B cell (primary cell): ENCODE measurements around the gene CCND2. TPM values are rescaled to one million over a fixed set of nuclear protein-coding genes. Genes with fewer than 3 reads are reported as not detected.

Experiments
- ATAC-seq: fragments of 200-7000 bp; cut with Tn5 transposase; one replicate; pipeline ENCODE4 v1.10.0; 2021; ENCODE audit warnings: low read depth, mild to moderate bottlenecking, moderate number of reproducible peaks, moderate library complexity
- CTCF ChIA-PET: fragments of 350-600 bp; sonication (Branson Sonifier 250); formaldehyde crosslinking; loops from one replicate; lab custom pipeline; 2021; ENCODE audit warnings: antibody characterized with exemption, inconsistent platforms; lab: Charles Lee
- POLR2A ChIA-PET: fragments of 350-600 bp; sonication (Branson Sonifier 250); formaldehyde crosslinking; loops from one replicate; lab custom pipeline; 2021; ENCODE audit warnings: antibody characterized with exemption; lab: Charles Lee
- DNase-seq: peaks from one replicate; pipeline ENCODE4 v3.0.0; 2013
- H2AFZ ChIP-seq: 2 replicates; pipeline ENCODE4 v1.6.1; 2012; ENCODE audit warnings: mild to moderate bottlenecking, low read depth, low read length; ENCODE audit not compliant: insufficient read depth, poor library complexity, severe bottlenecking
- H3K27ac ChIP-seq, 2 donors: 1 replicate in 1 of 2; 2 replicates in 1 of 2; pipeline ENCODE4 v1.5.1; 2012 to 2013; ENCODE audit warnings: low read length in 2 of 2, mild to moderate bottlenecking in 2 of 2, moderate library complexity in 1 of 2
- H3K27me3 ChIP-seq, 4 experiments: fragments of 200-600 bp in 1 of 4; sonication (generic) in 1 of 4; replicated peaks in 1 of 4; 1 replicate in 2 of 4; 2 replicates in 2 of 4; pipeline versions ENCODE4 v1.6.1 to v1.7.0; 2013 to 2016; ENCODE audit warnings: low read length in 3 of 4, mild to moderate bottlenecking in 2 of 4, mixed read lengths in 1 of 4, moderate library complexity in 1 of 4; ENCODE audit not compliant: insufficient read depth in 4 of 4, control insufficient read depth in 3 of 4; ENCODE audit errors: control extremely low read depth in 1 of 4
- H3K36me3 ChIP-seq, 2 experiments: replicated peaks in 1 of 2; 1 replicate in 1 of 2; 2 replicates in 1 of 2; pipeline versions ENCODE4 v1.6.1 to v1.7.1; 2013; ENCODE audit warnings: low read length in 1 of 2; ENCODE audit not compliant: insufficient read depth in 2 of 2, control insufficient read depth in 1 of 2; ENCODE audit errors: control extremely low read depth in 1 of 2, extremely low read depth in 1 of 2
- H3K4me1 ChIP-seq, 2 donors: fragments of 200-600 bp in 1 of 2; sonication (generic) in 1 of 2; 1 replicate in 1 of 2; 2 replicates in 1 of 2; pipeline versions ENCODE4 v1.5.1 to v1.6.1; 2013 to 2017; ENCODE audit warnings: low read length in 2 of 2; ENCODE audit not compliant: control insufficient read depth in 2 of 2, insufficient read depth in 2 of 2
- H3K4me2 ChIP-seq: replicated peaks from 2 replicates; pipeline ENCODE3; 2012; ENCODE audit warnings: mild to moderate bottlenecking, low read depth, low read length; ENCODE audit not compliant: poor library complexity, severe bottlenecking
- H3K4me3 ChIP-seq, 5 experiments: fragments of 200-600 bp in 1 of 5; sonication (generic) in 1 of 5; 1 replicate in 3 of 5; 2 replicates in 2 of 5; pipeline versions ENCODE4 v1.5.1 to v1.7.0; 2011 to 2016; ENCODE audit warnings: low read length in 4 of 5, mild to moderate bottlenecking in 4 of 5, low read depth in 2 of 5, control low read depth in 1 of 5, moderate library complexity in 1 of 5; ENCODE audit not compliant: insufficient read depth in 1 of 5; ENCODE audit errors: control extremely low read depth in 1 of 5, extremely low read depth in 1 of 5
- H3K79me2 ChIP-seq: fragments of 200-600 bp; sonication (generic); one replicate; pipeline ENCODE4 v1.6.0; 2016; ENCODE audit warnings: low read length; ENCODE audit not compliant: control insufficient read depth, insufficient read depth
- H3K9ac ChIP-seq: fragments of 200-600 bp; sonication (generic); 2 replicates; pipeline ENCODE4 v1.6.1; 2017; ENCODE audit warnings: mild to moderate bottlenecking, low read length, moderate library complexity
- H3K9me3 ChIP-seq, 3 donors: one replicate each; pipeline versions ENCODE4 v1.6.1 to v1.7.1; 2013; ENCODE audit warnings: low read length in 2 of 3; ENCODE audit not compliant: control insufficient read depth in 2 of 3, insufficient read depth in 1 of 3; ENCODE audit errors: control extremely low read depth in 1 of 3
- H4K20me1 ChIP-seq: 2 replicates; pipeline ENCODE4 v1.6.0; 2012; ENCODE audit warnings: mild to moderate bottlenecking, low read length; ENCODE audit not compliant: insufficient read depth, control insufficient read depth, poor library complexity, severe bottlenecking
- H3K27ac Mint-ChIP-seq: one replicate; pipeline ENCODE4 v1.8.0; 2021; ENCODE audit warnings: mixed read lengths
- H3K27me3 Mint-ChIP-seq: one replicate; pipeline ENCODE4 v1.8.0; 2021; ENCODE audit warnings: mixed read lengths
- H3K4me1 Mint-ChIP-seq: one replicate; pipeline ENCODE4 v1.8.0; 2021; ENCODE audit warnings: mixed read lengths
- H3K4me3 Mint-ChIP-seq: one replicate; pipeline ENCODE4 v1.8.0; 2021; ENCODE audit warnings: mixed read lengths
- H3K9me3 Mint-ChIP-seq: one replicate; pipeline ENCODE4 v1.8.0; 2022; ENCODE audit warnings: mixed read lengths; ENCODE audit not compliant: insufficient read depth
- EZH2 ChIP-seq: IDR thresholded peaks from 2 replicates; pipeline ENCODE4 v1.6.1; 2012; ENCODE audit warnings: borderline replicate concordance, low read depth, mild to moderate bottlenecking, moderate library complexity, low read length; ENCODE audit not compliant: insufficient read depth, poor library complexity, severe bottlenecking
- WGBS: methylation state at CpG from one replicate; pipeline ENCODE4 v1.1.5; 2013; ENCODE audit warnings: missing lambda C conversion rate; ENCODE audit not compliant: insufficient coverage; 5-methylcytosine and 5-hydroxymethylcytosine counted together
- intact Hi-C: fragments of 100-400 bp; cut with micrococcal nuclease; formaldehyde crosslinking; loops from one replicate; pipeline ENCODE4 v1.10.0; 2022
- polyA plus RNA-seq: library from polyadenylated mRNA; depleted of rRNA; stranded (reverse); fragments of >200 nt; gene quantifications from 2 replicates; pipeline ENCODE4 v1.2.3, GENCODE V29; 2012
- total RNA-seq, 2 donors: library from RNA; stranded (reverse); fragments of 120-200 nt in 1 of 2; gene quantifications; 1 replicate in 1 of 2; 2 replicates in 1 of 2; pipeline versions ENCODE4 v1.2.3 to v1.2.4, GENCODE V29; 2013 to 2022
- TF ChIP-seq, protein P1 (sequence below): fragments of 200-600 bp; IDR thresholded peaks from one replicate; pipeline ENCODE4 v1.8.0; 2022; ENCODE audit warnings: antibody characterized with exemption, mild to moderate bottlenecking

The CCND2 gene
- total and polyA plus RNA-seq, 2 donors (not counting 1 experiment from before 2014, with no cell fraction given): 9.2 to 20.6 TPM

- Histone ChIP-seq H3K9me3 (no peaks in the 10 kb centered on the region), H4K20me1 (no peaks in the 10 kb centered on the region), H3K4me1 (no peaks in the 10 kb centered on the region), H2AFZ (no peak overlapping the region), H3K36me3 (peaks cover 4 to 23% of the 10 kb centered on the region in 2 experiments), H3K4me2 (no peak overlapping the region), H3K9ac (no peak overlapping the region), H3K27me3 (no peaks in the 10 kb centered on the region), H3K27ac (no peak overlapping the region), H3K4me3 (no peak overlapping the region), H3K79me2 (no peaks in the 10 kb centered on the region)
- Mint-ChIP-seq H3K4me1 (no peaks in the 10 kb centered on the region), H3K27ac (no peak overlapping the region), H3K4me3 (no peak overlapping the region), H3K27me3 (no peaks in the 10 kb centered on the region), H3K9me3 (no peaks in the 10 kb centered on the region)
- CTCF ChIA-PET: no interaction called here
- ATAC-seq: no peak
- WGBS: 98% methylated on average over 10 of the region's 14 CpGs
- TF ChIP-seq EZH2: no peak
- TF ChIP-seq, protein P1, sequence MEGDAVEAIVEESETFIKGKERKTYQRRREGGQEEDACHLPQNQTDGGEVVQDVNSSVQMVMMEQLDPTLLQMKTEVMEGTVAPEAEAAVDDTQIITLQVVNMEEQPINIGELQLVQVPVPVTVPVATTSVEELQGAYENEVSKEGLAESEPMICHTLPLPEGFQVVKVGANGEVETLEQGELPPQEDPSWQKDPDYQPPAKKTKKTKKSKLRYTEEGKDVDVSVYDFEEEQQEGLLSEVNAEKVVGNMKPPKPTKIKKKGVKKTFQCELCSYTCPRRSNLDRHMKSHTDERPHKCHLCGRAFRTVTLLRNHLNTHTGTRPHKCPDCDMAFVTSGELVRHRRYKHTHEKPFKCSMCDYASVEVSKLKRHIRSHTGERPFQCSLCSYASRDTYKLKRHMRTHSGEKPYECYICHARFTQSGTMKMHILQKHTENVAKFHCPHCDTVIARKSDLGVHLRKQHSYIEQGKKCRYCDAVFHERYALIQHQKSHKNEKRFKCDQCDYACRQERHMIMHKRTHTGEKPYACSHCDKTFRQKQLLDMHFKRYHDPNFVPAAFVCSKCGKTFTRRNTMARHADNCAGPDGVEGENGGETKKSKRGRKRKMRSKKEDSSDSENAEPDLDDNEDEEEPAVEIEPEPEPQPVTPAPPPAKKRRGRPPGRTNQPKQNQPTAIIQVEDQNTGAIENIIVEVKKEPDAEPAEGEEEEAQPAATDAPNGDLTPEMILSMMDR: no peak
- no peak for DNase-seq
- POLR2A ChIA-PET: no interaction called here
- intact Hi-C loops: loop anchor here (1.0 kb wide), 1 partner anchor 219 kb away; no protein-coding TSS in a partner anchor
These were observed 34.9 kb downstream of the CCND2 start for GRCh38 chr12:4308334-4308950.

DNA sequence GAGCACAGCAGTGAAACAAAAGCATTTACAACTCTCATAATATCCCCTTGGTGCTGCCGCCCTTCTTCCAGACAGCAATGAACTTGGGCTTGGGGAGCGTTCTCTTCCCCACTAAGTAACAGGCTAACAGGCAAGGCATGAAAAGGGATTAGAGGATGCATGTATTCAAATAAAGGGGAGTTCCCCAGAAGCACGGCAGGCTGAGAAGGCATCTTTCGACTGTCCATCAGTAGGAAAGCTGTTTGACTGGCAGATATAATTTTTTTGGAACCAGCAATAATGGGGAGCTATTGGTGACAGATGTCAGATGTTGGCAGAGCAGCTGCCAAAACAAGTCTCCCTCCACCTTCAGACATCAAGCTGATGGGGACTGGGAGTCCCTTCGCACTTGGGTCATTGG, 38.2 kb downstream of the CCND2 start:
- Histone ChIP-seq H4K20me1 (no peaks in the 10 kb centered on the region), H2AFZ (no peak overlapping the region), H3K79me2 (no peaks in the 10 kb centered on the region), H3K4me3 (no peak overlapping the region), H3K9me3 (no peaks in the 10 kb centered on the region), H3K4me1 (no peaks in the 10 kb centered on the region), H3K27ac (no peak overlapping the region), H3K9ac (no peak overlapping the region), H3K36me3 (peaks cover 0 to 3% of the 10 kb centered on the region in 2 experiments), H3K27me3 (no peaks in the 10 kb centered on the region), H3K4me2 (no peak overlapping the region)
- 86% methylated on average over 2 of the region's 5 CpGs for WGBS
- no peaks in the 10 kb centered on the region for H3K27me3 Mint-ChIP-seq
- ChIA-PET CTCF (no interaction called here), POLR2A (no interaction called here)
- DNase-seq (no peak), ATAC-seq (no peak)
- intact Hi-C loops: no loop called here
- no peak for TF ChIP-seq EZH2
- TF ChIP-seq, protein P1: no peak
- H3K27ac Mint-ChIP-seq: no peak overlapping the region
- no peaks in the 10 kb centered on the region for H3K4me1 Mint-ChIP-seq
- H3K4me3 Mint-ChIP-seq: no peak overlapping the region
- no peaks in the 10 kb centered on the region for H3K9me3 Mint-ChIP-seq
